H9 (cell line): Measurements from ENCODE around the gene CAT. TPM values are rescaled to one million over a fixed set of nuclear protein-coding genes. Genes with fewer than 3 reads are reported as not detected.

Experiments
- DNase-seq: peaks from one replicate; pipeline ENCODE4 v3.0.0-alpha.2; 2017
- H2AFZ ChIP-seq: one replicate; pipeline ENCODE4 v1.6.1; 2013; ENCODE audit warnings: mild to moderate bottlenecking, low read length, control low read depth, moderate library complexity
- H2AK5ac ChIP-seq: 2 replicates; pipeline ENCODE4 v1.6.1; 2013; ENCODE audit warnings: low read length, control low read depth, mixed read lengths; ENCODE audit not compliant: insufficient read length
- H2BK120ac ChIP-seq: one replicate; pipeline ENCODE4 v1.6.1; 2013; ENCODE audit warnings: low read depth, mild to moderate bottlenecking, low read length, control low read depth, inconsistent platforms; ENCODE audit not compliant: poor library complexity, severe bottlenecking
- H2BK12ac ChIP-seq: 2 replicates; pipeline ENCODE4 v1.6.1; 2013; ENCODE audit warnings: low read length, control low read depth, mixed read lengths, low read depth; ENCODE audit not compliant: insufficient read length
- H2BK15ac ChIP-seq: 2 replicates; pipeline ENCODE4 v1.6.1; 2013; ENCODE audit warnings: low read depth, low read length, control low read depth
- H2BK20ac ChIP-seq: one replicate; pipeline ENCODE4 v1.6.1; 2013; ENCODE audit warnings: low read depth, mild to moderate bottlenecking, low read length, control low read depth, inconsistent platforms; ENCODE audit not compliant: poor library complexity, severe bottlenecking
- H2BK5ac ChIP-seq: 2 replicates; pipeline ENCODE4 v1.6.1; 2013; ENCODE audit warnings: low read length, control low read depth, mixed read lengths; ENCODE audit not compliant: insufficient read length
- H3K14ac ChIP-seq: 2 replicates; pipeline ENCODE4 v1.6.1; 2013; ENCODE audit warnings: low read length, control low read depth; ENCODE audit not compliant: insufficient read depth
- H3K18ac ChIP-seq: 2 replicates; pipeline ENCODE4 v1.6.1; 2013; ENCODE audit warnings: low read depth, mild to moderate bottlenecking, mixed read lengths, low read length, control low read depth; ENCODE audit not compliant: insufficient read length
- H3K23ac ChIP-seq: 2 replicates; pipeline ENCODE4 v1.6.1; 2013; ENCODE audit warnings: low read length, control low read depth, mixed read lengths, low read depth; ENCODE audit not compliant: insufficient read length
- H3K23me2 ChIP-seq: 2 replicates; pipeline ENCODE4 v1.6.1; 2013; ENCODE audit warnings: low read depth, mild to moderate bottlenecking, mixed read lengths, low read length, control low read depth; ENCODE audit not compliant: insufficient read length, poor library complexity, severe bottlenecking
- H3K27ac ChIP-seq: 2 replicates; pipeline ENCODE4 v1.5.1; 2013; ENCODE audit warnings: low read length, control low read depth, mixed read lengths, low read depth; ENCODE audit not compliant: insufficient read length
- H3K27me3 ChIP-seq: 2 replicates; pipeline ENCODE4 v1.6.1; 2013; ENCODE audit warnings: low read length, control low read depth, inconsistent platforms; ENCODE audit not compliant: insufficient read depth
- H3K4ac ChIP-seq: 2 replicates; pipeline ENCODE4 v1.6.1; 2013; ENCODE audit warnings: low read depth, mild to moderate bottlenecking, control low read depth, inconsistent platforms, low read length, moderate library complexity
- H3K4me1 ChIP-seq: 2 replicates; pipeline ENCODE4 v1.6.1; 2013; ENCODE audit warnings: low read length, control low read depth, inconsistent platforms; ENCODE audit not compliant: insufficient read depth
- H3K4me2 ChIP-seq: 2 replicates; pipeline ENCODE4 v1.6.1; 2013; ENCODE audit warnings: low read length, control low read depth, mixed read lengths; ENCODE audit not compliant: insufficient read length, insufficient read depth
- H3K56ac ChIP-seq: 2 replicates; pipeline ENCODE4 v1.6.1; 2013; ENCODE audit warnings: low read depth, mild to moderate bottlenecking, mixed read lengths, low read length, control low read depth; ENCODE audit not compliant: insufficient read length
- H3K79me1 ChIP-seq: 2 replicates; pipeline ENCODE4 v1.6.1; 2013; ENCODE audit warnings: low read depth, mild to moderate bottlenecking, moderate library complexity, low read length, control low read depth, inconsistent platforms; ENCODE audit not compliant: insufficient read depth, poor library complexity, severe bottlenecking
- H3K79me2 ChIP-seq: 2 replicates; pipeline ENCODE4 v1.6.1; 2013; ENCODE audit warnings: low read length, control low read depth, inconsistent platforms; ENCODE audit not compliant: insufficient read depth
- H3K9ac ChIP-seq: 2 replicates; pipeline ENCODE4 v1.6.1; 2013; ENCODE audit warnings: low read length, control low read depth, mixed read lengths; ENCODE audit not compliant: insufficient read length; ENCODE audit errors: extremely low read depth
- H3K9me3 ChIP-seq: one replicate; pipeline ENCODE4 v1.6.1; 2013; ENCODE audit warnings: low read depth, low read length, inconsistent platforms; ENCODE audit not compliant: control insufficient read depth
- H3T11ph ChIP-seq: one replicate; pipeline ENCODE4 v1.6.1; 2013; ENCODE audit warnings: mild to moderate bottlenecking, low read length, control low read depth, inconsistent platforms
- H4K20me1 ChIP-seq: one replicate; pipeline ENCODE4 v1.6.1; 2013; ENCODE audit not compliant: control insufficient read depth, insufficient read length, insufficient read depth
- H4K5ac ChIP-seq: 2 replicates; pipeline ENCODE4 v1.6.1; 2013; ENCODE audit warnings: low read depth, mild to moderate bottlenecking, mixed read lengths, low read length, control low read depth; ENCODE audit not compliant: insufficient read length
- H4K8ac ChIP-seq: replicated peaks from 2 replicates; pipeline ENCODE4 v1.6.1; 2013; ENCODE audit warnings: low read length, control low read depth, mixed read lengths, low read depth; ENCODE audit not compliant: insufficient read length
- H4K91ac ChIP-seq: 2 replicates; pipeline ENCODE4 v1.6.1; 2013; ENCODE audit warnings: low read depth, mild to moderate bottlenecking, moderate library complexity, mixed read lengths, low read length, control low read depth; ENCODE audit not compliant: insufficient read length
- H3K27ac Mint-ChIP-seq, 3 experiments: 2 replicates in 2 of 3; 3 replicates in 1 of 3; pipeline ENCODE4 v1.8.0; 2020 to 2021; ENCODE audit warnings: mixed read lengths in 3 of 3, mild to moderate bottlenecking in 1 of 3, moderate library complexity in 1 of 3
- H3K27me3 Mint-ChIP-seq: 2 replicates; pipeline ENCODE4 v1.8.0; 2021; ENCODE audit warnings: low read depth, mild to moderate bottlenecking, moderate library complexity, mixed read lengths
- H3K36me3 Mint-ChIP-seq, 3 experiments: 2 replicates in 2 of 3; 3 replicates in 1 of 3; pipeline ENCODE4 v1.8.0; 2020 to 2021; ENCODE audit warnings: low read depth in 3 of 3, mixed read lengths in 3 of 3; ENCODE audit not compliant: insufficient read depth in 1 of 3
- H3K4me1 Mint-ChIP-seq, 2 experiments: 2 replicates each; pipeline ENCODE4 v1.8.0; 2020; ENCODE audit warnings: mixed read lengths in 2 of 2
- H3K4me3 Mint-ChIP-seq, 2 experiments: 2 replicates in 1 of 2; 3 replicates in 1 of 2; pipeline ENCODE4 v1.8.0; 2020 to 2021; ENCODE audit warnings: mild to moderate bottlenecking in 2 of 2, mixed read lengths in 2 of 2, moderate library complexity in 1 of 2
- H3K9me3 Mint-ChIP-seq, 2 experiments: 2 replicates in 1 of 2; 3 replicates in 1 of 2; pipeline ENCODE4 v1.8.0; 2020; ENCODE audit warnings: mild to moderate bottlenecking in 2 of 2, mixed read lengths in 2 of 2, moderate library complexity in 1 of 2
- CTCF ChIP-seq: fragments of 200-600 bp; sonication (generic); conservative IDR thresholded peaks from 3 replicates; pipeline ENCODE4 v1.8.0; 2021; ENCODE audit warnings: antibody characterized with exemption, mild to moderate bottlenecking
- WGBS: extraction: QIAGEN DNeasy Blood & Tissue Kit; methylation state at CpG from one replicate; pipeline ENCODE4 v1.1.7; 2013; ENCODE audit warnings: missing lambda C conversion rate, low lambda C conversion rate, mixed read lengths; ENCODE audit not compliant: insufficient read length; ENCODE audit errors: extremely low coverage; 5-methylcytosine and 5-hydroxymethylcytosine counted together
- total RNA-seq: library from RNA; stranded (reverse); gene quantifications from 2 replicates; pipeline ENCODE4 v1.2.1, GENCODE V29; 2021

CAT gene
- total RNA-seq, 1 experiment from 2014 or later = 9.9 TPM

DNA sequence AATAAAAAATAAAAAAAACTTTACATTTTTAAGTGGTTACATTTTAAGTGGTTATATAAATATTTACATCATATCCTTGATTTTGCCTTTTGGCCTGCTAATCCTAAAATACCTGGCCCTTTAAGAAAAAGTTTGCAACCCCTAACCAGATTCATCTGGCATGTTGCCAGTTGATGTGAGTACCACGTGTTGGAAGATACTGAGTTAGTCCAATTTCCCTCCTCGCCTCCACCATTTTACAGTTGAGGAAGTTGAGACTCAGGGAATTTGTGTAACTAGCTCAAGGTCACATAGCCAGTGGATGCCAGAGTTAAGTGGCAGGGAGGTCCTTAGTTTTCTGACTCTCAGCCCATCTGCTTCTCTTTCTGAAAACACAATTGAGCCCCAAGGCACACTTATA is 69.8 kb downstream of the CAT start:
- Histone ChIP-seq H4K5ac (no peak overlapping the region), H3K4me2 (no peak overlapping the region), H2BK12ac (no peak overlapping the region), H4K20me1 (no peaks in the 10 kb centered on the region), H3T11ph (no peak overlapping the region), H2BK5ac (no peak overlapping the region), H2BK120ac (no peak overlapping the region), H4K8ac (no peak overlapping the region), H2BK20ac (no peak overlapping the region), H3K27me3 (no peaks in the 10 kb centered on the region), H2BK15ac (no peak overlapping the region), H3K18ac (no peak overlapping the region), H3K79me2 (no peaks in the 10 kb centered on the region), H3K23ac (no peak overlapping the region), H3K4me1 (no peaks in the 10 kb centered on the region), H2AK5ac (no peak overlapping the region), H3K9ac (no peak overlapping the region), H3K79me1 (no peaks in the 10 kb centered on the region), H3K9me3 (no peaks in the 10 kb centered on the region), H2AFZ (no peak overlapping the region), H3K4ac (no peak overlapping the region), H3K14ac (no peak overlapping the region), H3K23me2 (no peaks in the 10 kb centered on the region), H3K27ac (no peak overlapping the region), H4K91ac (no peak overlapping the region), H3K56ac (no peak overlapping the region)
- Mint-ChIP-seq H3K9me3 (no peaks in the 10 kb centered on the region), H3K4me3 (no peak overlapping the region), H3K27ac (no peak overlapping the region), H3K4me1 (peaks cover 2 to 4% of the 10 kb centered on the region in 2 experiments; a peak in 3 of 4 replicates), H3K36me3 (no peaks in the 10 kb centered on the region), H3K27me3 (no peaks in the 10 kb centered on the region)
- no peak for TF ChIP-seq CTCF
- no peak for DNase-seq
- no CpG with 5 or more reads among the region's 2 CpGs for WGBS
